Erythroblast (primary cell): ENCODE data around the gene MEI1.

Source experiments
- GATA1 ChIP-seq: IDR thresholded peaks from 2 replicates; pipeline ENCODE4 v1.6.1; 2011; ENCODE audit warnings: low read depth, mild to moderate bottlenecking, control low read depth, low read length, moderate library complexity
- POLR2A ChIP-seq: IDR thresholded peaks from 2 replicates; pipeline ENCODE4 v1.6.1; 2011; ENCODE audit warnings: mild to moderate bottlenecking, low read length

- TF ChIP-seq POLR2A (no peak), GATA1 (no peak)
These were observed 63.9 kb downstream of the MEI1 start for GRCh38 chr22:41762980-41763779.
